ENCODE measurements around the gene MERTK. TPM values are rescaled to one million over a fixed set of nuclear protein-coding genes. Genes with fewer than 3 reads are reported as not detected.
A peak's percentile ranks its signal among the peaks of the same experiment; 100 is the strongest.

The MERTK gene
- total and polyA plus RNA-seq, 2 of the 13 experiments (the other 11 are each of a cell fraction or from before 2014, with no cell fraction given) = 37.3 to 44.7 TPM

GRCh38 chr2:111897924-111898702 is at the start of gene MERTK (continued):
- TF ChIP-seq AKNA (CRISPR knock-in tag; IDR thresholded peaks at IDR 0.05; ENCODE audit: borderline replicate concordance) (no peak), SMAD3 (CRISPR knock-in tag; IDR thresholded peaks at IDR 0.05) (peak; percentile 87), TFE3 (CRISPR knock-in tag; IDR thresholded peaks at IDR 0.05) (peak; percentile 17; the same call in 1 of the 2 replicates), KLF16 (CRISPR knock-in tag; IDR thresholded peaks at IDR 0.05) (peak; percentile 47 to 96; a peak in 2 of 4 replicates), NFYC (CRISPR knock-in tag; IDR thresholded peaks at IDR 0.05) (peak; percentile 18; the same call in 1 of the 2 replicates), ZNF101 (CRISPR knock-in tag; IDR thresholded peaks at IDR 0.05; ENCODE audit: borderline replicate concordance, low read depth) (no peak), SKI (IDR thresholded peaks at IDR 0.05; ENCODE audit: partially characterized antibody) (peak; percentile 92), ZNF775 (CRISPR knock-in tag; IDR thresholded peaks at IDR 0.05; ENCODE audit: borderline replicate concordance) (no peak), MYC (CRISPR knock-in tag; IDR thresholded peaks at IDR 0.05; ENCODE audit: borderline replicate concordance) (peak; percentile 83), ZNF337 (CRISPR knock-in tag; IDR thresholded peaks at IDR 0.05; ENCODE audit: borderline replicate concordance, low read depth) (peak; percentile 38; the same call in 1 of the 2 replicates), ATF7-NPFF (CRISPR knock-in tag; IDR thresholded peaks at IDR 0.05; ENCODE audit: low read depth) (peak; percentile 77), CHD4 (IDR thresholded peaks at IDR 0.05; ENCODE audit: borderline replicate concordance, low read length) (no peak), ZNF451 (CRISPR knock-in tag; IDR thresholded peaks at IDR 0.05) (no peak), ATF4 (CRISPR knock-in tag; IDR thresholded peaks at IDR 0.05) (peak in 1 of 2 experiments; percentile 35; a peak in 2 of 4 replicates), KDM2A (CRISPR knock-in tag; IDR thresholded peaks at IDR 0.05; ENCODE audit: borderline replicate concordance, low read depth) (peak; percentile 93), ZNF557 (CRISPR knock-in tag; IDR thresholded peaks at IDR 0.05) (0 out of 2 replicates have a peak, but pooled peaks have one; percentile 68), TP53 (CRISPR knock-in tag; conservative IDR thresholded peaks at IDR 0.05) (0 out of 2 replicates have a peak, but pooled peaks have one; percentile 65), ELK4 (CRISPR knock-in tag; IDR thresholded peaks at IDR 0.05; ENCODE audit: borderline replicate concordance) (0 out of 2 replicates have a peak, but pooled peaks have one; percentile 36)
